ENCODE results near the gene INO80C.

DNA sequence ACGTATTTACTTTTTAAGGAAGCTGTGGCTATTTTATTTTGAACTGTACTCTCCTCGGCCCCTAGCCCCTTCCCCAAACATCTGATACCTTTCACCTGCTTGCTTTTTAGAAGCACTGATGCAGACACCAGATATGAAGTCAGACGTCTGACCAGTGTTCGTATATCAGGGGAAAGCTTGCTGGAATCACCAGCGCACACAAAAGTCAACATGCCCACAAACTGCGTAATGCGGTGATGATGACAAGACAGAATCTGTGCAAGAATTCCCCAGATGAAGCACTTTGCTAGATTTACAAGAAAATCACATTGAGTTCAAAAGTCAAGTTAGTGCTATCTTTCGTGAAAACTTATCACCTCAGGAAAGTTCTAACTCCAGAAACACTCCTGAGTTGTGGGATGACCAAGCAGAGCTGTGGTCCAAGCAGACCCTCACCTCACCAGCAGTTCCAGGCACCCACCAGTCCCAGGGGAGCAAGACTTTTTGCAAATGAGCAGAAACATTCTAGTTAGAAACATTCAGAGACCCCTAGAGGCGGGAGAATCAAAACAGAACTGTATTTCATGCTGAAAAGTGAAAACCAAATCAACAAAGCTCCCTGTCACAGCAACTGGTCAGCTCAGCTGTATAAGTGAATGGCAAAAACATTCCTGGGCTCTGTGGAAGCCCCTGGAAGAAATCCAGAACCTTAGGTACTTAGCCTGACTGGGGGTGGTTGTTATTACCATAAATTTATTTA, 55.7 kb downstream of the INO80C start:
- TF ChIP-seq, protein P1, sequence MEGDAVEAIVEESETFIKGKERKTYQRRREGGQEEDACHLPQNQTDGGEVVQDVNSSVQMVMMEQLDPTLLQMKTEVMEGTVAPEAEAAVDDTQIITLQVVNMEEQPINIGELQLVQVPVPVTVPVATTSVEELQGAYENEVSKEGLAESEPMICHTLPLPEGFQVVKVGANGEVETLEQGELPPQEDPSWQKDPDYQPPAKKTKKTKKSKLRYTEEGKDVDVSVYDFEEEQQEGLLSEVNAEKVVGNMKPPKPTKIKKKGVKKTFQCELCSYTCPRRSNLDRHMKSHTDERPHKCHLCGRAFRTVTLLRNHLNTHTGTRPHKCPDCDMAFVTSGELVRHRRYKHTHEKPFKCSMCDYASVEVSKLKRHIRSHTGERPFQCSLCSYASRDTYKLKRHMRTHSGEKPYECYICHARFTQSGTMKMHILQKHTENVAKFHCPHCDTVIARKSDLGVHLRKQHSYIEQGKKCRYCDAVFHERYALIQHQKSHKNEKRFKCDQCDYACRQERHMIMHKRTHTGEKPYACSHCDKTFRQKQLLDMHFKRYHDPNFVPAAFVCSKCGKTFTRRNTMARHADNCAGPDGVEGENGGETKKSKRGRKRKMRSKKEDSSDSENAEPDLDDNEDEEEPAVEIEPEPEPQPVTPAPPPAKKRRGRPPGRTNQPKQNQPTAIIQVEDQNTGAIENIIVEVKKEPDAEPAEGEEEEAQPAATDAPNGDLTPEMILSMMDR (conservative IDR thresholded peaks at IDR 0.05; ENCODE audit: low read length): no peak
- no peak for TF ChIP-seq EZH2phosphoT487 (IDR thresholded peaks at IDR 0.05; ENCODE audit: borderline replicate concordance, low read depth, low read length)

Data from OCI-LY7 (cell line).